Measurements from ENCODE around the gene SDK1.
"Not testable (repeated sequence)": the region's sequence is repeated elsewhere in the genome, so short reads cannot be mapped to it uniquely, and the experiment has no call there.

Gene SDK1

GRCh38 chr7:4233621-4234497, 932.8 kb downstream of the SDK1 start:
- Histone ChIP-seq H3K9me3 (no peaks in the 10 kb centered on the region; the same call in none of the 2 replicates), H3K27me3 (no peaks in the 10 kb centered on the region), H3K36me3 (no peaks in the 10 kb centered on the region), H3K4me3 (ENCODE audit: low read depth, low read length) (no peak overlapping the region), H3K4me1 (no peaks in the 10 kb centered on the region)
- TF ChIP-seq, protein P1, sequence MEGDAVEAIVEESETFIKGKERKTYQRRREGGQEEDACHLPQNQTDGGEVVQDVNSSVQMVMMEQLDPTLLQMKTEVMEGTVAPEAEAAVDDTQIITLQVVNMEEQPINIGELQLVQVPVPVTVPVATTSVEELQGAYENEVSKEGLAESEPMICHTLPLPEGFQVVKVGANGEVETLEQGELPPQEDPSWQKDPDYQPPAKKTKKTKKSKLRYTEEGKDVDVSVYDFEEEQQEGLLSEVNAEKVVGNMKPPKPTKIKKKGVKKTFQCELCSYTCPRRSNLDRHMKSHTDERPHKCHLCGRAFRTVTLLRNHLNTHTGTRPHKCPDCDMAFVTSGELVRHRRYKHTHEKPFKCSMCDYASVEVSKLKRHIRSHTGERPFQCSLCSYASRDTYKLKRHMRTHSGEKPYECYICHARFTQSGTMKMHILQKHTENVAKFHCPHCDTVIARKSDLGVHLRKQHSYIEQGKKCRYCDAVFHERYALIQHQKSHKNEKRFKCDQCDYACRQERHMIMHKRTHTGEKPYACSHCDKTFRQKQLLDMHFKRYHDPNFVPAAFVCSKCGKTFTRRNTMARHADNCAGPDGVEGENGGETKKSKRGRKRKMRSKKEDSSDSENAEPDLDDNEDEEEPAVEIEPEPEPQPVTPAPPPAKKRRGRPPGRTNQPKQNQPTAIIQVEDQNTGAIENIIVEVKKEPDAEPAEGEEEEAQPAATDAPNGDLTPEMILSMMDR (IDR thresholded peaks at IDR 0.05; ENCODE audit: low read depth, low read length), result no peak
- no peak for DNase-seq

- Histone ChIP-seq H3K9me3 (no peaks in the 10 kb centered on the region; the same call in none of the 2 replicates), H3K36me3 (no peaks in the 10 kb centered on the region), H3K27me3 (no peaks in the 10 kb centered on the region), H3K4me1 (no peaks in the 10 kb centered on the region), H3K4me3 (ENCODE audit: low read depth, low read length) (no peak overlapping the region)
- TF ChIP-seq, protein P1 (IDR thresholded peaks at IDR 0.05; ENCODE audit: low read depth, low read length), result no peak
- DNase-seq, result no peak
These were observed 933.4 kb downstream of the SDK1 start for GRCh38 chr7:4234498-4234855.

GRCh38 chr7:4234886-4235285, 933.8 kb downstream of the SDK1 start:
- Histone ChIP-seq H3K4me3 (ENCODE audit: low read depth, low read length) (no peak overlapping the region), H3K36me3 (no peaks in the 10 kb centered on the region), H3K27me3 (no peaks in the 10 kb centered on the region), H3K9me3 (no peaks in the 10 kb centered on the region; the same call in none of the 2 replicates), H3K4me1 (no peaks in the 10 kb centered on the region)
- TF ChIP-seq, protein P1 (IDR thresholded peaks at IDR 0.05; ENCODE audit: low read depth, low read length), result no peak
- DNase-seq, result no peak

DNA sequence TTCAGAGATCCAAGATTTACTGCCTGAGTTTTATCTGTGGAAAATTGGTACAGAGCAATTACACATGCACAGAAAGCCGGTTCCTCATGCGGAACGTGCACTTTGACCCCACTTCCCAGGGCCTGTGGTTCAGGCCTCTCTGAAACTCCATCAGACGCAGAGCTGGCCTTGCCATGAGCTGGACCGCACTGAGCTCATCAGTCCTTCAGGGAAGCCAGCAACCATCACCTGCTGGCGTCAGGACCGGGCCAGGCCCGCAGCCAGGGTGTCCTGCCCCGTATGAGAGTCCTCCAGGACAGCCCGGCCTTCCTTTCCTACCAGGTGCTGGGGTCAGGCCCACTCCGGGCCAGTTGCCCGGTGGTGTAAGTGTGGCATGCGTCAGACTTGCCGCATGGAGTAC, 934.5 kb downstream of the SDK1 start:
- TF ChIP-seq, protein P1 (IDR thresholded peaks at IDR 0.05; ENCODE audit: low read depth, low read length), result no peak
- H3K4me3 ChIP-seq (ENCODE audit: low read depth, low read length), result no peak overlapping the region
- H3K36me3 ChIP-seq, result no peaks in the 10 kb centered on the region
- H3K27me3 ChIP-seq, result no peaks in the 10 kb centered on the region
- no peaks in the 10 kb centered on the region; the same call in none of the 2 replicates for H3K9me3 ChIP-seq
- no peak for DNase-seq
- H3K4me1 ChIP-seq, result no peaks in the 10 kb centered on the region

DNA sequence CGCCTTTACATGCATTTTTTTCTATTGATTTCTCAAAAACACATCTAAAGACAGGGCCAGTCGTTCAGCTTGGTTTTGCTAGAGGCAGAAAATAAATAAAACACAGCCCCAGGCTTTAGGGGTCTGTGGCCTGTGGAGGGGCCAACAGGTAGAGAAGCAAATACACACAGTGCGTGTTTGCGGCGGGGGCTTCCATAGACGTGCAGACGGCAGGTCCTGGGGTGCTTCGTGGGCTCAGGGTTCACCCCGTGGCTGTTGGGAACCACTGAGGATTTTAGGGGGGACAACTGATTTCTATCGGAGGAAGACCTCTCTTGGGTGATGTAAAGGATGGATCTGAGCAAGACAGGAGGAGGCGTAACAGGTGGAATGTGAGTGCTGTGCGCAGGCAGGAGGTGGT, 935.3 kb downstream of the SDK1 start:
- H3K27me3 ChIP-seq, result no peaks in the 10 kb centered on the region
- no peaks in the 10 kb centered on the region; the same call in none of the 2 replicates for H3K9me3 ChIP-seq
- DNase-seq, result no peak
- H3K36me3 ChIP-seq, result no peaks in the 10 kb centered on the region
- TF ChIP-seq, protein P1 (IDR thresholded peaks at IDR 0.05; ENCODE audit: low read depth, low read length), result no peak
- H3K4me1 ChIP-seq, result no peaks in the 10 kb centered on the region
- H3K4me3 ChIP-seq (ENCODE audit: low read depth, low read length), result no peak overlapping the region

- DNase-seq; H3K9me3 ChIP-seq; H3K27me3 ChIP-seq; H3K36me3 ChIP-seq; H3K4me3 ChIP-seq (ENCODE audit: low read depth, low read length); H3K4me1 ChIP-seq: not testable (repeated sequence)
These were observed 935.8 kb downstream of the SDK1 start for GRCh38 chr7:4236873-4237272.
